HG03280 (cell line): ENCODE measurements around the gene IL11RA.

ENCODE experiments used
- ATAC-seq: cut with Tn5 transposase; IDR thresholded peaks from one replicate; pipeline ENCODE4 v1.9.1; 2021; ENCODE audit warnings: mild to moderate bottlenecking, moderate library complexity; ENCODE audit not compliant: unreplicated experiment

IL11RA gene

GRCh38 chr9:34652602-34653000 lies 616 bp downstream of the IL11RA start:
- ATAC-seq = no peak

GRCh38 chr9:34653151-34654072 lies 1.4 kb downstream of the IL11RA start:
- ATAC-seq = no peak

- no peak for ATAC-seq
Measured at GRCh38 chr9:34654323-34655051, 2.5 kb downstream of the IL11RA start.

- ATAC-seq = no peak
Measured at GRCh38 chr9:34655394-34655793, 3.4 kb downstream of the IL11RA start.

- no peak for ATAC-seq
Measured at GRCh38 chr9:34656992-34657391, 5.0 kb downstream of the IL11RA start.

- ATAC-seq = no peak
Measured at GRCh38 chr9:34658461-34658860, 6.5 kb downstream of the IL11RA start.

GRCh38 chr9:34659592-34660253 lies 7.7 kb downstream of the IL11RA start:
- no peak for ATAC-seq

GRCh38 chr9:34662526-34663302 lies 10.7 kb downstream of the IL11RA start, which contains the start of gene CCL27:
Gene CCL27, minus strand, starts transcription at chr9:34662657. Its CDS starts 24 bp downstream, at chr9:34662633.
- no peak for ATAC-seq

GRCh38 chr9:34663303-34663605 lies 11.3 kb downstream of the IL11RA start:
- ATAC-seq = no peak

- peak; percentile 46 for ATAC-seq
Measured at GRCh38 chr9:34664281-34665066, 12.5 kb downstream of the IL11RA start.

- ATAC-seq = peak; percentile 25
Measured at GRCh38 chr9:34665067-34665380, 13.0 kb downstream of the IL11RA start.

GRCh38 chr9:34665381-34666250 lies 13.6 kb downstream of the IL11RA start:
- ATAC-seq = peak; percentile 78

- no peak for ATAC-seq
Measured at GRCh38 chr9:34669809-34670562, 18.0 kb downstream of the IL11RA start.

- no peak for ATAC-seq
Measured at GRCh38 chr9:34671307-34671706, 19.3 kb downstream of the IL11RA start.

GRCh38 chr9:34674440-34674839 lies 22.5 kb downstream of the IL11RA start:
- ATAC-seq = no peak

GRCh38 chr9:34675048-34675714 lies 23.2 kb downstream of the IL11RA start:
- no peak for ATAC-seq

GRCh38 chr9:34675869-34676268 lies 23.9 kb downstream of the IL11RA start:
- ATAC-seq = no peak

GRCh38 chr9:34684145-34684544 lies 32.2 kb downstream of the IL11RA start:
- ATAC-seq = no peak
